Measurements from ENCODE around the gene MTX1. TPM values are rescaled to one million over a fixed set of nuclear protein-coding genes. Genes with fewer than 3 reads are reported as not detected.

MTX1 gene
- total RNA-seq, 1 donor = 42.7 TPM

DNA sequence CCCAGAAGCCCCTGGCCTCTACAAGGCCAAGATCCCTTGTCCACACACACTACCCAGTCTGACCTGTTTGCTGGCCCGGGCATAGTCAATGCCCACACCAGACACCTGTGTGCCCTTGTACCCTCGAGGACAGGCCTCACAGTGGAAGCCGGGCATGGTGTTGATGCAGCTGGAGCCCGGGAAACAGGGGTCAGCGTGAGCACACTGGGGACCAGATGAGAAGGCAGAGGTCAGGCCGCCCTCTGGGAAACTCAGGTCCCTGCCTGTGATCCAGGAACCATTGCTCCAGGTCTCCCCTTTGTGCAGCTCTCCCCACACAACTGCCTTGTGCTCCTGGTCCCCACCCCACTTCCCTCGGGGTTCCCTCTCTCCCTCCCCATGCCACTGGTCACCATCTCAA lies 6.3 kb upstream of the MTX1 start:
- TF ChIP-seq, protein P1, sequence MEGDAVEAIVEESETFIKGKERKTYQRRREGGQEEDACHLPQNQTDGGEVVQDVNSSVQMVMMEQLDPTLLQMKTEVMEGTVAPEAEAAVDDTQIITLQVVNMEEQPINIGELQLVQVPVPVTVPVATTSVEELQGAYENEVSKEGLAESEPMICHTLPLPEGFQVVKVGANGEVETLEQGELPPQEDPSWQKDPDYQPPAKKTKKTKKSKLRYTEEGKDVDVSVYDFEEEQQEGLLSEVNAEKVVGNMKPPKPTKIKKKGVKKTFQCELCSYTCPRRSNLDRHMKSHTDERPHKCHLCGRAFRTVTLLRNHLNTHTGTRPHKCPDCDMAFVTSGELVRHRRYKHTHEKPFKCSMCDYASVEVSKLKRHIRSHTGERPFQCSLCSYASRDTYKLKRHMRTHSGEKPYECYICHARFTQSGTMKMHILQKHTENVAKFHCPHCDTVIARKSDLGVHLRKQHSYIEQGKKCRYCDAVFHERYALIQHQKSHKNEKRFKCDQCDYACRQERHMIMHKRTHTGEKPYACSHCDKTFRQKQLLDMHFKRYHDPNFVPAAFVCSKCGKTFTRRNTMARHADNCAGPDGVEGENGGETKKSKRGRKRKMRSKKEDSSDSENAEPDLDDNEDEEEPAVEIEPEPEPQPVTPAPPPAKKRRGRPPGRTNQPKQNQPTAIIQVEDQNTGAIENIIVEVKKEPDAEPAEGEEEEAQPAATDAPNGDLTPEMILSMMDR (IDR thresholded peaks at IDR 0.05; ENCODE audit: extremely low read depth, low read depth, low read length) = no peak
- H3K9me3 ChIP-seq (ENCODE audit: low read depth, low read length) = no peaks in the 10 kb centered on the region
- peaks cover 28% of the 10 kb centered on the region for H3K36me3 ChIP-seq (ENCODE audit: insufficient read depth, low read length)
- peak; percentile 52 for DNase-seq (ENCODE audit: insufficient read length, low spot score, missing footprints)
- no peak overlapping the region for H3K4me2 ChIP-seq (ENCODE audit: insufficient read depth, low read length)
- peaks cover 6% of the 10 kb centered on the region for H3K4me1 ChIP-seq (ENCODE audit: insufficient read depth, low read length)
- H2AFZ ChIP-seq (ENCODE audit: low read length) = no peak overlapping the region
- no peak overlapping the region for H3K27ac ChIP-seq (ENCODE audit: low read depth, low read length)
- peaks cover 5% of the 10 kb centered on the region for H3K79me2 ChIP-seq (ENCODE audit: insufficient read depth, low read length)
- H4K20me1 ChIP-seq (ENCODE audit: insufficient read depth, low read length) = no peaks in the 10 kb centered on the region
- H3K27me3 ChIP-seq (ENCODE audit: insufficient read depth, low read length) = no peaks in the 10 kb centered on the region
- no peak overlapping the region for H3K4me3 ChIP-seq (ENCODE audit: insufficient read depth, low read length)

- Histone ChIP-seq H3K27ac (ENCODE audit: low read depth, low read length) (no peak overlapping the region), H3K36me3 (ENCODE audit: insufficient read depth, low read length) (peaks cover 22% of the 10 kb centered on the region), H3K79me2 (ENCODE audit: insufficient read depth, low read length) (peaks cover 5% of the 10 kb centered on the region), H2AFZ (ENCODE audit: low read length) (no peak overlapping the region), H4K20me1 (ENCODE audit: insufficient read depth, low read length) (no peaks in the 10 kb centered on the region), H3K4me2 (ENCODE audit: insufficient read depth, low read length) (no peak overlapping the region), H3K27me3 (ENCODE audit: insufficient read depth, low read length) (no peaks in the 10 kb centered on the region), H3K9me3 (ENCODE audit: low read depth, low read length) (no peaks in the 10 kb centered on the region), H3K4me1 (ENCODE audit: insufficient read depth, low read length) (peaks cover 13% of the 10 kb centered on the region), H3K4me3 (ENCODE audit: insufficient read depth, low read length) (no peak overlapping the region)
- TF ChIP-seq, protein P1 (IDR thresholded peaks at IDR 0.05; ENCODE audit: extremely low read depth, low read depth, low read length) = no peak
- DNase-seq (ENCODE audit: insufficient read length, low spot score, missing footprints) = peak; percentile 66
Measured at GRCh38 chr1:155202731-155203515, 5.6 kb upstream of the MTX1 start.

DNA sequence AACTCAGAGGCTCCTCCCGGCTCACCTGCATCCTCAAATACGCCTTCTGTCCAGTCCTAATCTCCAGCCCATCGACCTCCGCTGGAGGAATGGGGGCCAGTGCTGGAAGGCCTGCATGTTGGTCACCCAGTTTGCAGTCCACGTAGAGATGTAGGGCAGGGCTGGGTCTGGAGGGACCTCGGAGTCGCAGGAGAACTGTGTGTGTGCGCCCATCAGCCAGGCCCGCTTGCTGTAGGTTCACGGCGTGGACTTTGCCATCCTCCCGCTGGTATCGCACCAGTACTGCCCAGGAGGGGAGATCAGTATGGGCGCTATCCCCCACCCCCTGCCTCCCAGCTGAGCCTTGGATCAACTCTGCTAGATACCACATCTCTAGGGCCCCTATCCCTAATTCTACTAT lies 3.5 kb upstream of the MTX1 start:
- no peak overlapping the region for H3K4me2 ChIP-seq (ENCODE audit: insufficient read depth, low read length)
- DNase-seq (ENCODE audit: insufficient read length, low spot score, missing footprints) = no peak
- no peaks in the 10 kb centered on the region for H3K27me3 ChIP-seq (ENCODE audit: insufficient read depth, low read length)
- H3K27ac ChIP-seq (ENCODE audit: low read depth, low read length) = no peak overlapping the region
- H2AFZ ChIP-seq (ENCODE audit: low read length) = no peak overlapping the region
- TF ChIP-seq, protein P1 (IDR thresholded peaks at IDR 0.05; ENCODE audit: extremely low read depth, low read depth, low read length) = no peak
- peaks cover 10% of the 10 kb centered on the region for H3K79me2 ChIP-seq (ENCODE audit: insufficient read depth, low read length)
- peaks cover 16% of the 10 kb centered on the region for H3K36me3 ChIP-seq (ENCODE audit: insufficient read depth, low read length)
- H4K20me1 ChIP-seq (ENCODE audit: insufficient read depth, low read length) = no peaks in the 10 kb centered on the region
- H3K9me3 ChIP-seq (ENCODE audit: low read depth, low read length) = no peaks in the 10 kb centered on the region
- peaks cover 27% of the 10 kb centered on the region for H3K4me1 ChIP-seq (ENCODE audit: insufficient read depth, low read length)
- no peak overlapping the region for H3K4me3 ChIP-seq (ENCODE audit: insufficient read depth, low read length)

DNA sequence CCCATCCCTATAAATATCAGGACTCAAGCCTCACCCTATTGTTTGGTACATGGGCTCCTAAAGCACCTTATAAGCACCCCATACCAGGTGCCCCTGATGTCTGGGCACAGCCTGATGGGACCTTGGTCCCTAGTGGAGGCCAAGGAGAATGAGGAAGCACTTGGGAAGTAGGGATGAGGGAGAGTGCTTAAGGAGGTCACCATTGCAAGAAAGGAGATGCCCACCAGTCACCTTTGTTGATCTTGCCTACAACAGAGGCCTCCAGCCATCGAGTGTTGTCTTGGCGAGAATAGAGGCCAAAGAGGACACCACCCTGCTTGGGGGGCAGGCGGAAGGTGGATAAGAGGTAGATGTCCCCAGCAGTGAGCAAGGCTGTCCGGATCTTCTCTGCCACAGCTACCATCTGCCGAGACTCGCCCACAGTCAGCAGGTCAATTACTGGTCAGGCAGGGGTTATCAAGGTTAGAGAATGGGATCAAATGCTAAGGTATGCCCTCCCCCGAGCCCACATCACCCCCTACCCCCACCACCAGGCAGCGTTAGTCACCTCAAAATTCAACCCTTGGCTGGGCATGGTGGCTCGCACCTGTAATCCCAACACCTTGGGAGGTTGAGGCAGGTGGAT lies 2.4 kb upstream of the MTX1 start:
- no peak overlapping the region for H3K4me2 ChIP-seq (ENCODE audit: insufficient read depth, low read length)

More for the DNA sequence above, 2.4 kb upstream of the MTX1 start:
- H3K9me3 ChIP-seq (ENCODE audit: low read depth, low read length) = no peaks in the 10 kb centered on the region
- TF ChIP-seq, protein P1 (IDR thresholded peaks at IDR 0.05; ENCODE audit: extremely low read depth, low read depth, low read length) = no peak
- H3K36me3 ChIP-seq (ENCODE audit: insufficient read depth, low read length) = peaks cover 17% of the 10 kb centered on the region
- H3K27ac ChIP-seq (ENCODE audit: low read depth, low read length) = no peak overlapping the region
- H3K4me3 ChIP-seq (ENCODE audit: insufficient read depth, low read length) = no peak overlapping the region
- no peaks in the 10 kb centered on the region for H4K20me1 ChIP-seq (ENCODE audit: insufficient read depth, low read length)
- no peak overlapping the region for H2AFZ ChIP-seq (ENCODE audit: low read length)
- DNase-seq (ENCODE audit: insufficient read length, low spot score, missing footprints) = peak; percentile 37
- H3K79me2 ChIP-seq (ENCODE audit: insufficient read depth, low read length) = peaks cover 13% of the 10 kb centered on the region
- no peaks in the 10 kb centered on the region for H3K27me3 ChIP-seq (ENCODE audit: insufficient read depth, low read length)
- peaks cover 27% of the 10 kb centered on the region for H3K4me1 ChIP-seq (ENCODE audit: insufficient read depth, low read length)

Measured in osteoblast (primary cell).